ENCODE measurements around the gene CHKA.

Gene CHKA

DNA sequence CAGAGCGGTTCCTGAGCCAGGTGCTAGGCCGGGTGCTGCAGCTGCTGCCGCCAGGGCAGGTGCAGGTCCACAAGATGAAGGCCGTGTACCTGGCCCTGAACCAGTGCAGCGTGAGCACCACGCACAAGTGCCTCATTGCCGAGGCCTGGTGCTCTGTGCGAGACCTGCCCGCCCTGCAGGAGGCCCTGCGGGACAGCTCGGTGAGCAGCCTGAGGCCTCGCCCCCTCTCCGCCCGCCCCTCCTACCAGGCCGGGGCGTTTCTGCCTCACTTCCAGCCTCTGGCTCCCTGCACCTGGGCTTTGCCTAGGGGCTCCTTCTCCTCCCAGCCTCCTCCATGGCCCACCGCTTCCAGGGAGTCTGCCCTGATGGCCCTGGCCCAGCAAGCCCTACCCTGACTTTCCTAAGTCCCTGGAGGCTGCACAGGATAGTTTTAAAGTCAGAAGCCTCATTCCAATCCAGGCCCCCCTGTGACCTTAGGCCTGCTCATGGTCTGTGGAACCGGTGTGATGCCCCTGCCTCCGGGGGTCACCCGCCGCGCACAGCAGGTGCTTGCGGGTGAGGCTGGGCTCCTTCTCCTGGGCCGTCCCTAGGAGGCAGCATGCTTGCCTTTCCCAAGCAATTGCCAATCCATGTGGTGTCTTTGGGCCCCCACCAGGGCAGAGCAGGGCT is 76.9 kb downstream of the CHKA start:
- Mint-ChIP-seq H3K36me3 (peaks cover 39 to 43% of the 10 kb centered on the region in 2 donors), H3K27me3 (no peaks in the 10 kb centered on the region), H3K4me3 (no peak overlapping the region), H3K4me1 (peaks cover 10 to 31% of the 10 kb centered on the region in 2 donors), H3K9me3 (no peaks in the 10 kb centered on the region), H3K27ac (no peak overlapping the region)
- no peak for ATAC-seq (replicated peaks)
- no peak for DNase-seq

DNA sequence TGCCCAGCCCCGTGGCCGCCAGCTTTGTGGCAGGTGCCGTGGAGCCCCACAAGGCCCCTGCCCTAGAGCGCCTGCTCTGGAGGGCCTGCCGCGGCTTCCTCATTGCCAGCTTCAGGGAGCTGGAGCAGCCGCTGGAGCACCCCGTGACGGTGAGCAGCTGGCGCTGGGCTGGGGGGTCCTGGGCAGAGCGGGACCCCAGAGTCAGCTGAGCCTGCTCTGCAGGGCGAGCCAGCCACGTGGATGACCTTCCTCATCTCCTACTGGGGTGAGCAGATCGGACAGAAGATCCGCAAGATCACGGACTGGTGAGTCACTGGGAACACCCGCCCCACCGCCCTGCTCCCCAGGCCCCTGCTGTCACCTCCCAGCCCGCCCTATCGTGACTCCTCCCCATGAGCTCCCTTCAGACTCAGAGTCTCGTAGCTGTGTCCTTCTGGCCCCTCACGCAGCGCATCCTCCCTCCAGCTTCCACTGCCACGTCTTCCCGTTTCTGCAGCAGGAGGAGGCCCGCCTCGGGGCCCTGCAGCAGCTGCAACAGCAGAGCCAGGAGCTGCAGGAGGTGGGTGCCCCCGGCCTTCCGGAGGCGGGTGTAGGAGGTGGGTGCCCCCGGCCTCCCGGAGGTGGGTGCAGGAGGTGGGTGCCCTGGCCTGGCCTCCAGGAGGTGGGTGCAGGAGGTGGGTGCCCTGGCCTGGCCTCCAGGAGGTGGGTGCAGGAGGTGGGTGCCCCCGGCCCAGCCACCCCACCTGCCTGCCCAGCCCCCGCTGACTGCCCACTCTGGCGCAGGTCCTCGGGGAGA is 77.6 kb downstream of the CHKA start:
- ATAC-seq (replicated peaks) (no peak), DNase-seq (no peak)
- Mint-ChIP-seq H3K9me3 (no peaks in the 10 kb centered on the region), H3K4me3 (no peak overlapping the region), H3K27ac (no peak overlapping the region), H3K27me3 (no peaks in the 10 kb centered on the region), H3K4me1 (peaks cover 10 to 35% of the 10 kb centered on the region in 2 donors), H3K36me3 (peaks cover 36 to 38% of the 10 kb centered on the region in 2 donors)

DNA sequence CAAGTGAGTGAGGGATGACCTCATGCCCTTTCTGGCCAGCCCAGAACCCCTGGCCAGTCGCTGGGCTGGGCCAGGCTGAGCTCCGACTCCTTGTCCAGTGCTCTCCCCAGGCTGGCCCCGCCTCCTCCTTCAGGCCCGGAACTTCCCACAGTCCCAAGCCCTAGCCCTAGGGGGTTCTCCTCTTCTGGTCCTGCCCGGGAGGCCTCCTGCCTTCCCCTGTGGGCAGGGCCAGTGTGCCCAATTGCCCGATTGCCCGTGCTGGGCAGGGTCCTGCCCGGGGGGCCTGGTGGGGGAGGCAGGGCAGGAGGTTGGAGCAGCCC is 78.2 kb downstream of the CHKA start:
- Mint-ChIP-seq H3K36me3 (peaks cover 34 to 36% of the 10 kb centered on the region in 2 donors), H3K27me3 (no peaks in the 10 kb centered on the region), H3K27ac (no peak overlapping the region), H3K4me1 (peaks cover 10 to 39% of the 10 kb centered on the region in 2 donors), H3K9me3 (no peaks in the 10 kb centered on the region), H3K4me3 (no peak overlapping the region)
- ATAC-seq (replicated peaks): no peak
- DNase-seq: no peak

DNA sequence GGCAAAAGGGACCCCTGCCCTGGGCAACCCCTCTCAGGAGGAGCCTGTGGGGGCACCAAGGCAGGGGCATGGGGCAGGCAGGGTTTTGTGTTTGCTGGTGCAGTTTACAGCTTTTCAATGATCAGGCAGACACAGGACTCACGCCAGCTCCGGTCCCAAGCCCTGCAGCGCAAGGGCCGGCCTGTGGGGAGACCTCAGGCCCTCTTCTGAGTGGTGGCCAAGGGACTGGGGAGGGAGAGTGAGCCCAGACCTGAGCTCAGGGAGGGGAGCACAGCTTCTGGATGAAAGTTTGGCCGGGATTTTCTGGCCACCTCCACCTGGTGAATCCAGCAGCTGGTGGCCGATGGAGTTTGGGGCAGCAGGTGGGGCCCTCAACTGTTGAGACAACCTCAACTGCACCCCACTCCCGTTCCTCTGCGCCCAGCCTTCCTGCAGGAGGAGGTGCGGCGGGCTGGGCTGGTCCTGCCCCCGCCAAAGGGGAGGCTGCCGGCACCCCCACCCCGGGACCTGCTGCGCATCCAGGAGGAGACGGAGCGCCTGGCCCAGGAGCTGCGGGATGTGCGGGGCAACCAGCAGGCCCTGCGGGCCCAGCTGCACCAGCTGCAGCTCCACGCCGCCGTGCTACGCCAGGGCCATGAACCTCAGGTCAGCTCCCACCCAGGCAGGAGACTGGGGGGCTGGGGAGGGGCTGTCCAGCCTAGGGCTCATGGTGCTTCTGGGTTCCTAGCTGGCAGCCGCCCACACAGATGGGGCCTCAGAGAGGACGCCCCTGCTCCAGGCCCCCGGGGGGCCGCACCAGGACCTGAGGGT is 78.8 kb downstream of the CHKA start:
- DNase-seq: no peak
- peaks cover 10 to 41% of the 10 kb centered on the region in 2 donors for H3K4me1 Mint-ChIP-seq
- H3K27ac Mint-ChIP-seq: no peak overlapping the region
- no peaks in the 10 kb centered on the region for H3K27me3 Mint-ChIP-seq
- no peak for ATAC-seq (replicated peaks)
- no peaks in the 10 kb centered on the region for H3K9me3 Mint-ChIP-seq
- peaks cover 30% of the 10 kb centered on the region in 2 donors for H3K36me3 Mint-ChIP-seq
- H3K4me3 Mint-ChIP-seq: no peak overlapping the region

DNA sequence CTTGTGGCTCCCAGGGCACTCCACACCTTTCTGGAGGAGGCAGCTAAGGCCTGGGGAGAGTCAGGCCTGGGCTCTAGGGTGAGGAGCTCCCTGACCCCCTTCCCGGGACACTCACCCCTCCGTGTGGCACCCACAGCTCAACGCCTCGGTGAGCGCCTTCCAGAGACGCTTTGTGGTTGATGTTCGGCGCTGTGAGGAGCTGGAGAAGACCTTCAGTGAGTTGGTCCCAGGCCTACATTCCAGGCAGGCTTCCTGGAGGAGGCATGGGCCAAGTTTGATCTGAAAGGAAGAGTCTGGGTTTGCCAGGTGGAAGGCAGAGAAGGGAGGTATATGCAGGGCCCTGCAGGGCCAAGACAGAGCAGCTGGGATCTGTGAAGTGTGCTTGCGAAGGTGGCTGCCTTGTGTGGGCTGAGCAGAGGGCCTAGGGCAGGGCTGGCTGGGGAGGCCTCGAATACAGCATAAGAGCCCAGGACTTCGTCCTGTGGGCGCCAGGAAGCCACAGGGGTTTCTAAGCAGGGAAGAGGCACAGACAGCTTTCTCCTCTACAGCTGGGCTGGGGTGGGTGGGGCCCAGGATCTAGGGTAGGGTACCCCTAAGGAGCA is 79.5 kb downstream of the CHKA start:
- DNase-seq (no peak), ATAC-seq (replicated peaks) (no peak)
- Mint-ChIP-seq H3K4me1 (peaks cover 16 to 48% of the 10 kb centered on the region in 2 donors), H3K4me3 (peak overlapping the region in 1 of 2 donors; percentile 43), H3K27me3 (no peaks in the 10 kb centered on the region), H3K36me3 (peaks cover 30 to 32% of the 10 kb centered on the region in 2 donors), H3K9me3 (no peaks in the 10 kb centered on the region), H3K27ac (no peak overlapping the region)

DNA sequence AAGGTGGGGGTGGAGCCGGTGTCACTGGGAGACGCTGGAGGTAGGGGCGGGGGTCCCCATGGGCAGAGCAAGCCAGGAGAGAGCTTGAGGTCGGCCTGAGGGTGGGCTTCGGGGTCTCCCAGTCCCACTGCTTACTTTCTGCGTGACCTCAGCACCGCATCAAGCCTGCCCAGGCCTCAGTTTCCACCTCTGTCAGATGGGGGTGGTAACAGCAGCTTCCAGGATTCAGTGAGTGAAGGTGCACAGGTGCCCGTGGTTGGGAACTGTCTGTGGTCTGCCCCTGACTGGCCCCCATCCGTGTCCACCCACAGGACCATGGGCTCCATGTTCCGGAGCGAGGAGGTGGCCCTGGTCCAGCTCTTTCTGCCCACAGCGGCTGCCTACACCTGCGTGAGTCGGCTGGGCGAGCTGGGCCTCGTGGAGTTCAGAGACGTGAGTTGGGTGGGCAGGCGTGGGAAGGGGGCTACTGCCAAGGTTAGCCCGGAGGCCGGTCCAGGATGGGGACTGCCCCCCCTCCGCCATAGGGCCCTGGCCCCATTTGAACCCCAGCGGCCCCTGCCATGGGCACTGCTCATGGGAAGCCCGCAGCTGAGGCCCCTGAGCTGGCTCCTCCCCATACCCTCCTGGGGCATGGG is 80.1 kb downstream of the CHKA start:
- Mint-ChIP-seq H3K4me1 (peaks cover 17 to 52% of the 10 kb centered on the region in 2 donors), H3K27ac (peak overlapping the region; percentile 97), H3K27me3 (no peaks in the 10 kb centered on the region), H3K36me3 (peaks cover 29 to 30% of the 10 kb centered on the region in 2 donors), H3K9me3 (no peaks in the 10 kb centered on the region), H3K4me3 (peak overlapping the region; percentile 95 to 98)
- DNase-seq: no peak
- ATAC-seq (replicated peaks): no peak

DNA sequence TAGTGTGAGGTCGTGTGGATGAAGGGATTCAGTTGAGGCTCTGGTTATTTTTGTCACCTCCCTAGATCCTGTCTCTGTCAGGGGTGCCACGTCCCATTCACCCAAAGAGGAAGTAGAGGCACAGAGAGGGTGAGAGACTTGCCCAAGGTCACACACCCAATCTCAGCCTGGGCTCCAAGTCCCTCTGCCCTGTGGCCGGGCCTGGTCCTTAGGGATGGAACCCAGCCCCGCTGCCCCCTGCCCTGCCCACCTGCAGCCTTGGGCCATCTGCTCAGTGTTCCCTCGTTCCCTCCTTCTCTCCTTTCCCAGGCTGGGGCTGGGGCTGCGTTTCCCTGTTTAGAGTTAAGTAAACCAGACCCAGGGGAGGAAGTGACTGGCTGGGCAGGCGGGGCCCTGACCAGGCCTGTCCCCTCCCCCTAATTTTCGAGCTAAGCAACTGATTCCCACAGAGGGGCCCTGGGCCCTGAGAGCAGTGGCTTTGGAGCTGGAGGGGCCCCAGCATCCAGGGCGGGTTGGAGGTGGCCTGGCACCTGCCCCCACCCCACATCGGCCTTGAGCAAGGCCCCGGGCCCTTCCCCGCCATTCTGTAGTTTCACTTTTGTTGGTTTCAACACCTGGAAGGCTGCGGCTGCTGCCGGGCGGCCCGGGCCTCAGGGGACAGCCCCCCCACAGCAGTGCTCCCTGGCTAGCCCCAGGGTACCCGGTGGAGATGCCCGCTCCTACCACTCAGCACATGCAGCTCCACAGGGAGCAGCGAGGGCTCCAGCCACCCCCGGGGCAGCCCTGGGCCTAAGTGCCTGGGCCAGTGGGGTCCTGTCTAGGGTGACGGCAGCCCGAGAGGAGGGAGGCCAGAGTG is 80.9 kb downstream of the CHKA start:
- H3K27me3 Mint-ChIP-seq: no peaks in the 10 kb centered on the region
- H3K4me3 Mint-ChIP-seq: peak overlapping the region; percentile 95 to 98
- ATAC-seq (replicated peaks) (peak; percentile 65 to 72), DNase-seq (peak; percentile 61)
- H3K9me3 Mint-ChIP-seq: no peaks in the 10 kb centered on the region
- peaks cover 17 to 52% of the 10 kb centered on the region in 2 donors for H3K4me1 Mint-ChIP-seq
- peaks cover 23 to 26% of the 10 kb centered on the region in 2 donors for H3K36me3 Mint-ChIP-seq
- peak overlapping the region; percentile 97 for H3K27ac Mint-ChIP-seq

DNA sequence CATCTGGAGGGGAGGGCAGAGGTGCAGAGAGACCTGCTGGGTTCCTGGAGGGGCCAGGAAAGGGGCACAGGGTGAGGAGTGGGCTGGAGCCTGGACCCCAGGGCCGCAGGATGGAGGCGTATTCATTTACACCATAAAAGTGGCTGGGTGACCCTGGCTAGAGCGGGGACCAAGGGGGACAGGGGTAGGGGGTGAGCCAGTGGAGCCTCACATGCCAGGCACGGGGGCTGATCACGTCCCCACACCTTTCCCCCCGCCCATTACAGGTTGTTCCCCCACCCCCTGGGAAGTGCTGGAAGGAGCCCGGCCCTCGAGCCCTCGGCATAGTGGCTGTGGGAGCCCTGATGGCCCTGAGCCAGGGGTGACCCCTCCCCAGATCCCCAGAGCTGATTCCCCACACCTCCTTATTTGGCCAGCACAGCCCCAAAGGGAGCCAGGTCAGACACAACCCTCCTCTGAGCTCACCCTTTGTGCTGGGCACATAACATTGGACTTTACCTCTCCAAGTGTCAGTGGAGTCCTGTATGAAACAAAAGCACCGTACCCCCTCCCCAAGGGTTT is 81.6 kb downstream of the CHKA start:
- DNase-seq (no peak), ATAC-seq (replicated peaks) (peak; percentile 21)
- Mint-ChIP-seq H3K27me3 (no peaks in the 10 kb centered on the region), H3K4me1 (peaks cover 17 to 51% of the 10 kb centered on the region in 2 donors), H3K9me3 (no peaks in the 10 kb centered on the region), H3K4me3 (peak overlapping the region; percentile 95 to 98), H3K36me3 (peaks cover 18 to 24% of the 10 kb centered on the region in 2 donors), H3K27ac (peak overlapping the region; percentile 97)

DNA sequence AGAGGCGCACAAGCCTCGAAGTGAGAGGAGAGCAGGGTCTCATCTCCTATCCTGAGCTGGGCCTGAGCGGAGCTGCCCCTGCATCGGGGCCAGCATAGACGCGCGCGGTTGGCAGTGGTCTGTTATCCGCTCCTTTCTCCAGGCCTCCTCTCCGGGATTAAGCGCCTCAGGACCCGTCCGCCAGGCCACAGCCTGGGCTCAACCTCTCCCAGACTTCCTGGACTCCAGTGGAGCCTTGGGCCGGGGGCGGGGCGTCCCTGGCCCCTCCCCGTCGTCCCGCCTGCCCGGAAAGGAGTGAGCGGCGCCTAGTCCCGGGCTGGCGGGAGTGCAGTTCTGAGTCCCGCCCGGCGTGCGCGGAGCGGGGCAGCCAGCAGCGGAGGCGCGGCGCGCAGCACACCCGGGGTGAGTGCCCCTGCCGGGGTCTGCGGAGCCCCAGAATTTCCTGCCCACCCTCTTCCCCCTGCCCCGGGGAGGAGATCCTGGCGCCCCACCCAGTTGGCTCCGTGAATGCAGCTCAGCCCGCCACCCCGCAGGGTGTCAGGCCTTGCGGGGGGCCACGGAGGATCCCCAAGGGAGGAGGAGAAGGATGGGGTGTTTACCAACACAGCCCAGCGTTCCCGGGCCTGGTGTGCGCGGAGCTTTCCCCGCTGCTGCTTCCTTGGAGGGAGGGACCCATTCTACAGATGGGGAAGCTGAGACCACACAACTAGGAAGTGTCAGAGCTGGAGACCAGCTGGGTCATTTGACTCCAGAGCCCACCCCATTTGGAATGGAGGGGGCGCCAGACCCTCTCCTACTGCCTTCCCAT is 82.3 kb downstream of the CHKA start, which contains the start of gene TCIRG1:
Gene TCIRG1 (plus strand): TSS at position 308 of the 808 bp plus-strand sequence. CDS start 2,247 bp downstream, outside the sequence.
- DNase-seq (peak; percentile 46), ATAC-seq (replicated peaks) (peak; percentile 56 to 61)
- Mint-ChIP-seq H3K27ac (peak within 1 kb of the TSS; percentile 97), H3K27me3 (no peaks in the 10 kb centered on the region), H3K4me1 (peaks cover 17 to 46% of the 10 kb centered on the region in 2 donors), H3K4me3 (peak within 1 kb of the TSS; percentile 95 to 98), H3K9me3 (no peaks in the 10 kb centered on the region), H3K36me3 (peaks cover 15 to 24% of the 10 kb centered on the region in 2 donors)

DNA sequence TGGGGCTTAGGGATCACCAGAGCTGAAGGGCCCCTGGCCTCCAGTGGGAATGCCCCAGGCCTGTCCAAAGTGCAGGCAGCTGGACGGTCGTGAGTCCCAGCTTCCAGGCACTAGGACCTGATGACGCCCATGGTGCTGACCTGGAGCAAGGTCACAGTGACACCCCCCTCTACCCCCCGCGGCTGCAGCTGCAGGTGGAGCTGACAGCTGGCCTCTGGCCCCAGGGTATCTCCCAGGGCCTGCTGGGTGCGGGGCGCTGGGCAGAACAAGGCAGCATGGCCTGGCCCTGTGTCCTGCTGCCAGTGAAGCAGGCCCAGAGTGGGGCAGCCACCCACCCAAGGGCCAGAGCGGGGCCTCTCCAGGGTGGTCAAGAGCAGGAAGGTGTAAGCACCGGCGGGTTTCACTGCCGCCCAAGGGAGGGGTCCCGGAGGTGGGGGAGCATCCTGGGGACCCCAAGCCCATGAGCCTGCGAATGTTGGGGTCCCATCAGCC is 82.9 kb downstream of the CHKA start:
- H3K36me3 Mint-ChIP-seq: peaks cover 19 to 26% of the 10 kb centered on the region in 2 donors
- ATAC-seq (replicated peaks) (no peak), DNase-seq (no peak)
- peaks cover 17 to 46% of the 10 kb centered on the region in 2 donors for H3K4me1 Mint-ChIP-seq
- no peaks in the 10 kb centered on the region for H3K27me3 Mint-ChIP-seq
- H3K27ac Mint-ChIP-seq: no peak overlapping the region
- peak overlapping the region; percentile 95 to 98 for H3K4me3 Mint-ChIP-seq
- H3K9me3 Mint-ChIP-seq: no peaks in the 10 kb centered on the region

DNA sequence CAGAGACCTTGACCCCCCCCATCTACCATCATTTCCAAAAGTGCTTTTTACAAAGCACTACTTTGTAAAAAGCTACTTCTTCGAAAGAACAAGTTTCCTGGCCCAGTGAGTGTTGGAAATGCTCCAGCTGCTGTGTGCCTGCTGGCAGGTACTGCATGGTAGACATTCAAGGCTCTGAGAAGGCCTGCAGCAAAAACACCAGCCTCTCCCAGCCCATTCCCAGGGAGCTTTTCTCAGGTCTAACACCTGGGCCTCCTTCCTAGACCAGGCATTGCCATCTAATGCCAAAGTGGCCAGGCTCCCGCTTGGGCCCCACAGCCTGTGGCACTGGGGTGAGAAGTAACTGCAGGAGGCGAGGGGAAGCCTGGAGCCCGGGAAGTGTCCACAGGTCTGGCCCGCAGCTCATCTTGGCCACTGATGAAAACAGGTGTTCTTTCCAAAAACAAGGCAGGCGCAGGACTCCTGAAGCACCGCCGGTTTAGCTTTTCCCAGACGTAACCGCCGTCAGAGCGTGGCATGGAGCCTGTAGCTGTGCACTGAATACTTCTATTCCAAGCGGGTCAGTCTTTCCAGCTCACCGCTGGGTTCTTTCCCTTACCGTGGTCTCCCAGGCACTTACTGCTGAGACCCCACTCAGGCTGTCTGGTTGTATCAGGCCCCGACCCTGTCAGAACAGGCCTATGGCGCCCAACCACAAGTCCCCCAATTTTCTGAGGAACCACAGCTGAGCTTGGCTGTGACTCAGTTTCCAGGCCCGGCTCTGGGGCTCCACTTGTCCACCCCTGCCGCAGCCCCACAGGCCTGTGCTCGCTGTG is 83.6 kb downstream of the CHKA start:
- Mint-ChIP-seq H3K4me3 (peak overlapping the region in 1 of 2 donors; percentile 25), H3K4me1 (peaks cover 17 to 46% of the 10 kb centered on the region in 2 donors), H3K36me3 (peaks cover 19 to 26% of the 10 kb centered on the region in 2 donors), H3K27me3 (no peaks in the 10 kb centered on the region), H3K9me3 (no peaks in the 10 kb centered on the region), H3K27ac (peak overlapping the region; percentile 92)
- DNase-seq (no peak), ATAC-seq (replicated peaks) (no peak)

Measured in stimulated activated naive B cell treated with anti-CD40 and anti-IgM and Interleukin-4, amounts not matched to agents 10 μg/mL and 1 μg/mL and 100 μg/mL, for 72 hours (primary cell).